LNCAP (cell line): ENCODE measurements around the gene PLA2G2C.

Source experiments
- TF ChIP-seq, protein P1 (sequence below): fragments of 450-650 bp; IDR thresholded peaks from 2 replicates; pipeline ENCODE4 v1.5.1; 2017; ENCODE audit warnings: mild to moderate bottlenecking

Gene PLA2G2C

DNA sequence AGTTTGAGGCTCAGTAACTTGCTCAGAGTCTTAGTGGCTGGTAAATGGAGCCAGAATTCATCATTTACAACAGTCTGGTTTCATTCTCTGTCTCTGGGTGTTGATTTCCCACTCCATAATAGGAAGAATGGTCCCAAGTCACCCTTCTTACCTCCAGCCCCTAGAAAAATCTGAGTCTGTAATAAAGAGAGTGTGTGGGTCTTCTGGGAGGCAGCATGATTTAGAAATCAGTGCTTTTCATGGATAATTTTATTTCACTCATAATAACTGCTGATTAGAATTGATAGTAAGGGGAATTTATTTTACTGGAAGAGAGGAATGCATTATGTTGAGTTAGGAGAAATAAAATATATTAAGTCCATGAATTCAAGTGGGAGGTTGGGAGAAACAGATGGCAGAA lies 69.1 kb downstream of the PLA2G2C start:
- TF ChIP-seq, protein P1, sequence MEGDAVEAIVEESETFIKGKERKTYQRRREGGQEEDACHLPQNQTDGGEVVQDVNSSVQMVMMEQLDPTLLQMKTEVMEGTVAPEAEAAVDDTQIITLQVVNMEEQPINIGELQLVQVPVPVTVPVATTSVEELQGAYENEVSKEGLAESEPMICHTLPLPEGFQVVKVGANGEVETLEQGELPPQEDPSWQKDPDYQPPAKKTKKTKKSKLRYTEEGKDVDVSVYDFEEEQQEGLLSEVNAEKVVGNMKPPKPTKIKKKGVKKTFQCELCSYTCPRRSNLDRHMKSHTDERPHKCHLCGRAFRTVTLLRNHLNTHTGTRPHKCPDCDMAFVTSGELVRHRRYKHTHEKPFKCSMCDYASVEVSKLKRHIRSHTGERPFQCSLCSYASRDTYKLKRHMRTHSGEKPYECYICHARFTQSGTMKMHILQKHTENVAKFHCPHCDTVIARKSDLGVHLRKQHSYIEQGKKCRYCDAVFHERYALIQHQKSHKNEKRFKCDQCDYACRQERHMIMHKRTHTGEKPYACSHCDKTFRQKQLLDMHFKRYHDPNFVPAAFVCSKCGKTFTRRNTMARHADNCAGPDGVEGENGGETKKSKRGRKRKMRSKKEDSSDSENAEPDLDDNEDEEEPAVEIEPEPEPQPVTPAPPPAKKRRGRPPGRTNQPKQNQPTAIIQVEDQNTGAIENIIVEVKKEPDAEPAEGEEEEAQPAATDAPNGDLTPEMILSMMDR = no peak

DNA sequence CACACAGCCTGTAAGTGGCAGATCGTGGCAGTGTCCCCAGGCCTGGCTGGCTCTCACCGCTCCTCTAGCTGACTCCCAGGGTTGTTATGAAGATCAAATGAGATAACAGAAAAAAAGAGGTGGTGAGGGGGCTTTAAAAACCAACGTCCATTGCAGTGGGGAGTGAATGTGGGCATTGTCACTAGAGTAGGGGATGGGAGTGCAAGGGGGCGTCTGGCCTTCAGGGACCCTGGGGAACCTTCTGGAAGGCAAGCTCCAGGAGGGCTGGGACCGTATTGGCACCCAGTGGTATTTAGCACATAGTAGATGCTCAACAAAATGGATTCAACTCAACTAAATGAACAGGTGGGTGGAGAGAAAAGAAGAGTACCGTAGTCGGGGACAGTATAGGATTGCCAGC lies 70.4 kb downstream of the PLA2G2C start:
- TF ChIP-seq, protein P1 = no peak

DNA sequence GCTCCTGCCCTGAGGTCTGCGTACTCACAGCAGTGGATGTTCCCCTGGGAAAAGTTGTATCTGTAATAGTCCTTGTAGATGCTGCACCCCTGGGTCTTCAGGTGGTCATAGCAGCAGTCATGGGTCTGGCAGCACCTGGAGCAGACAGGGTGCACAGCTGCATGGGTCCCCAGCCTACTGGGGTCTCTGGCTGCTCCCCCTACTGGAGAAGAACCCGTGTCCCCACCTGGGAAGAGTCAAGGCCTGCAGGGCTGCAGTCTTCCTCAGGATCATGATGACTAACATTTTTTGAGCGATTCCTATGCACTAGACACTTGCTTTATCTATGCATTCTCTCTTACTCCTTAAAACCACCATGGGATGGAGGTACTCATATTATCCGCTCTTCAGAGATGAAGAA lies 70.8 kb downstream of the PLA2G2C start:
- TF ChIP-seq, protein P1 = no peak

DNA sequence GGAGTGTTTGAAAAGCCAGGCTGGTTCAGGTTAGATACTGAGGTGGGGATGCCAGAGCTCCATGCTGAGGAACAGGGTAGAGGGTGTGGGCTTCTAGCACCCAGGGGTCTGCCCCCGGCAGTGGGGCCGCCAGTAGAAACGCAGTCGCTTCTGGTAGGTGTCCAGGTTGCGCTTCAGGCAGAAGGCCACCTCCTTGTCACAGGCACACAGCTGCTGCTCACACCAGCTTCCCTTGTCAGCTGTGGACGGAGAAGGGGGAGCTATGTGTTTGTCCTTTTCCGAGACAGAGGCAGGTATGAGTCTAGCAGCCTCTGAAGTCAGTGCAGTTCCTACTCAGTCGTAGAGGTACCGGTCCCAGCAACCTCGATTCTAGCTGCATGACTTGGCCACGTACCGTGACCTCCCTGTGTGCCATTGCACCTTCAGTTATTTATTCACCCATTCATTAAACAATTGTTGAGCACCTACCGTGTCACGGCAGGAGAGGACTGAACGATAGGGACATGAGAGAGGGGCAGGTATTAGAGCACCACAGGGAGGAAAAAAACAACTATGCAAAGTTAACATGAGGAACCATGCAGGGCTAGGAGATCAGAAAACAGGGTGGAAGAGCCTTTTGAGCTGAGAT lies 72.2 kb downstream of the PLA2G2C start:
- TF ChIP-seq, protein P1 = no peak
